NCI-H510A treated with DMSO at 0.1 percent for 48 hours (cell line): ENCODE data around the gene DNAJC4.

Source experiments
- DNase-seq: peaks from one replicate; lab custom pipeline; 2025; lab: John Stamatoyannopoulos, UW

The DNAJC4 gene

DNA sequence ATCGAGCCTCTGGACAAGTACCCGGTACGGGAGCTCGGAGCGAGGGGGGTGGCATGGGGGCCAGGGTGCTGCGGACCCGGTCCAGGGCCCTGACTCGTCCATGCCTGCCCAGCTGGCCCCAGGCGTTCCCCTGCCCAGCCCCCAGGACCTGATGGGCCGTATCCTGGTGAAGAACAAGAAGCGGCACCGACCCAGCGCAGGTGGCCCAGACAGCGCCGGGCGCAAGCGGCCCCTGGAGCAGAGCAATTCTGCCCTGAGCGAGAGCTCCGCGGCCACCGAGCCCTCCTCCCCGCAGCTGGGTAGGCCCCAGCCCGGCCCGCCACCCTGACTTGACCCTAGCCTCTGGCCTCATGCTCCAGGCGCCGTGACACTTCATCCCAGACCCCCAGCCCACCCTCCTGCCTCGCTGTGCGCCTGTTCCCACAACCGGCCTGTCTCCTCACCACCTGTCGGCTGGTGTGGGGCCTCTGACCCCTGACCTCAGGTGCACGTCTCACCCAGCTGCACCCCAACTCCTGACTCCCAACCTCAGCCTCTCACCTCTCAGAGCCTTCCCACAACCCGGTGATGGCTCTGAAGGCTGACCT, 28.7 kb downstream of the DNAJC4 start:
- DNase-seq, result no peak

GRCh38 chr11:64259533-64260067, 29.3 kb downstream of the DNAJC4 start:
- DNase-seq, result no peak

DNA sequence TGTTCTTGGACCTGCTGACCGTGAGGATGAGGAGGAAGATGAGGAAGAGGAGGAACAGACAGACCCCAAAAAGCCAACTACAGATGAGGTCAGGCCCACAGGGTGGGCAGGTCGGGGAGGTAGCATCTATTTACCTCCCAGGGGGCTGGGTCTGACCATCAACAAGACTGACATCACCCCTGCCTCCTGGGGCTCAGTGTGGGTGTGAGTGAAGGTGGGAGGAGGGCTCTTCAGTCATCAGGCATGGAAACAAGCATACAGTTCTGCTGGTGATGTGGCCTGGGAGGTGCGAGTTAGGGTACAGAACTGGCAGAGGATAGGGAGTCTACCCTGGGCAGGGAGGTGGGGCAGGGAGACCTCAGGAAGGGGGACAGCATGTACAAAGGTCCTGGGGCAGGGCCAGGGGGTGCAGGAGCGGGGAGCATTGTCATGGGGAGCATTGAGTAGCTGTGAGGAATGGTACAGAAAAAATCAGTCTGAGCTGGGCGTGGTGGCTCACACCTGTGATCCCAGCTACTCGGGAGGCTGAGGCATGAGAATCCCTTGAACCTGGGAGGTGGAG, 29.9 kb downstream of the DNAJC4 start:
- no peak for DNase-seq

DNA sequence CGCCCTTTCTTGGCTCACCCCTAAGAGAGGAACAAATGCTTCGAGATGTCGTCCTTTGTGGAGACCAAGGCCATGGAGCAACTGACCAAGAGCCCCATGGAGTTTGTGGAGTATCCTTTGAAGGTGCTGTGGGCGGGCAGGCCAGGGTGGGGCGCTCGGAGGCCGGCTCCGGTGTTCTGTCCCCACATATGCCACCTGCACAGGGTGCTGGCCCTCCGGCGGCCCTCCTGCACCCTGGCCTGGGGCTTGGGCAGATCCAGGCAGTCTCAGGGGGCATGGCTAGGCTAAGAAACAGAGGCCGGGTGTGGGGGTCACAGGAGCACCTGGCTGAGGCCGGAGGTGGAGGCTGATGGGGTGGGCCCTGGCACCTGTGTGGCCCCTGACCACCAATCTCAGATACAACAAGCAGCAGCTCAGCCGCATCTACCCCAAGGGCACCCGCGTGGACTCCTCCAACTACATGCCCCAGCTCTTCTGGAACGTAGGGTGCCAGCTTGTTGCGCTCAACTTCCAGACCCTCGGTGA, 31.3 kb downstream of the DNAJC4 start:
- DNase-seq, result no peak

- no peak for DNase-seq
These were observed 32.1 kb downstream of the DNAJC4 start for GRCh38 chr11:64262271-64263002.

GRCh38 chr11:64263021-64263946, 32.9 kb downstream of the DNAJC4 start:
- no peak for DNase-seq

- DNase-seq, result no peak
These were observed 33.6 kb downstream of the DNAJC4 start for GRCh38 chr11:64263947-64264317.

DNA sequence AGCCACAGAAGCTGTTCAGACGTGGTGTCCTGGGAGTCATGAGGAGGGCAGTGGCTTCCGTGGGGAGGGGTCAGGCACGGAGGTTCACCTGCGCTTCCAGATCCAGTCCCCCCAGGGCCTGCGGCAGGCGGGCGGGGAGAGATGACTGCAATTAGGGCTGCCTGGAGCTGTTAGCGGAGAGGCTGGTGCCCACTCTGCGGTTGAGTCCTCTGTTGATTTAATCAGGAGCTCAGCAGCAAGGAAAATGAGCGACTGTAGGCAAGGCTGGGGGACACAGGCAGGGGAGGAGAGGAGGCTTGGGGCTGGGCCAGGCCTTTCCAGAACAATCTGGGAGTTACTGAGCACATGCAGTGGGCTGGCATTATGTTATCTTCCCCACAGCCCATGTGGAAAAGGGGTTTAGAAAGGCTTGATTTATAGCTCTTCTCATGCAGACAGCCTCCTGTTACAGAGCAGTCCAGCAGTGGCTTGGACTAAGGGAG, 34.1 kb downstream of the DNAJC4 start:
- DNase-seq, result no peak

- no peak for DNase-seq
These were observed 35.1 kb downstream of the DNAJC4 start for GRCh38 chr11:64265176-64266160.

DNA sequence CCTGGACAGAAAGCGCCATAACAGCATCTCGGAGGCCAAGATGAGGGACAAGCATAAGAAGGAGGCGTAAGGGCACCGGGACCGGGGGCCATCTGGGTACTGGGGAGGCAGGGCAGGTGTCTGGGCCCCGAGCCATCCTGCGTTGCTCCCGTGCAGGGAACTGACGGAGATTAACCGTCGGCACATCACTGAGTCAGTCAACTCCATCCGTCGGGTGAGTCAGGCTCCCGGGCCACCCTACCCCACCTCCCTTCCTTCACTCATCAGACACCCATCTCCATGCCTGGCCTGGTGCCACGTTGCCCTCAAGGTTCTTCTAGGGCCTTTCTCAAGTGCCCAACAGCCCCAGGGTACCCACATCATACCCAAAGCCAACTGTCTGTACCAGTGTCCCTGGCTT, 36.0 kb downstream of the DNAJC4 start:
- no peak for DNase-seq

GRCh38 chr11:64267207-64267945, 37.0 kb downstream of the DNAJC4 start:
- DNase-seq, result no peak

DNA sequence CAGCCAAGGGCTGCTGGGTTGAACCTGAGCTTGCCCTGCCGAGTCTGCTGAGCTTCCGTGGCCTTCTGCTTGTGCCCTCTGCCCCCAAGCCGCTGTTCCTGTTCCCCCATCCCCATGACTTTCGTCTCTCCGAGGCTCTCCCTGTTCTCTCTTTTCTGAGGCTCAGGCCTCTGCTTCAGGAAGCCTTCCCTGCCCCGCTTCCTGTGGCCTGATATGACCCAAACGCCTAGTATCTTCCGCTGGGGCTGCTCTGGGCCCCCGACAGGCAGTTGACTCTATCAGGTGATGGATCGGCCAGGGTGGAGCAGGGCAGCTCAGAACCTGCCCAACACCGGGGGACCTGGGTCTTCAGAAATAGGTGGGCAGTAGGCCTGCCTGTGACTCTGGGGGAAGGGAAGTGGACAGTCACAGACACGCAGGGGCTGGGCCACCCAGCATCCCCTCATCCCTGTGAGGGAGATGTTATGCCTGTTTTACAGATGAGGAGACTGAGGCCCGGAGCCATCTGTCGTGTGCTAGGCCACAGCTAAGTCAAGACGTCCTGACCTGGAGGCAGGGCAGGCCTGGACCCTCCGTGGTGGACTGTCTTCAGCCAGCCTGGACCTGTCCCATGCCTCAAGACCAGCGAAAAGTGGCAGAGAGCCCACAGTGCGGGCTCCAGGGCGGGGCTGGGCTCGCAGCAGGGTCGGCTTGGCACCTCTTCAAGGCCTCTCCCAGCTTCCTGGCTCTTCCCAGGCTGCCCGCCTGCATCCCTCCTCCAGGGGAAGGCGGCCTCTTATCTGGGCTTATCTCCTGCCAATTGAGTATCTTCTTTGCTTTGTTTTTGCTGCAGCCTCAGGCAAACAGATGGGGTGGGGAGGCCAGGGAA, 37.9 kb downstream of the DNAJC4 start:
- DNase-seq, result no peak

GRCh38 chr11:64268893-64269539, 38.7 kb downstream of the DNAJC4 start:
- peak; percentile 41 for DNase-seq

DNA sequence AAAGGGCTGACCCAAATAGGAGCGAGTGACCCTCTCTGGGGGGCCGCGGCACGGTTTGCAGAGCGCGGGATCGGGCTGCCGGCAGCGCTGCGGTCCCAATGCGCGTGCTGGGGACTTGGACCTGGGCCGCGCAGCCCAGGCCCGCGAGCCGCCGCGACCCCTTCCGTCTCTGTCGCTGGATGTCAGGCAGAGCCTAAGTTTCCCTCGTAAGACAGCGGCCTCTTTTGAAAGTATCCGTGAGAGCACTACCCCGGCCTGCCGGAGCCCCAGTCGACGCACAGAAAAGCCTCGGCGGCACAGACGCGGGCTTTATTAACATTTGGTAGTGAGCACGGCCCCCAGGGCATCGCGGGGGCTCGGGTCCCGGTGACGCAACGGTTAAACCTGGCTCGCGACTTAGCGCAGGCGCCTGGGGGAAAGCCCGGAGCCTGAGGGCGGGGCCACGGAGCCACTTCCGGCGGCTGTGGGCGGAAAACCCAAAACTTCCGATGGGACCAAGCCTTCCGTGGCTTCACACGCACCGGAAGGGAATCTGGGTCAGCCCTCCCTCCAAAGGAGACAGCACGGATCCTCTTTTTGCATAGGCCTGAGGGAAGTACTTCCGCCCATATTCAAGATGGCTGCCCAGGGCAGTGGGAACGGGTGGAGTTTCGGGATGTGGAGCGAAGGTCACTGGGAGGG, 39.3 kb downstream of the DNAJC4 start:
- peak; percentile 98 for DNase-seq

- DNase-seq, result no peak
These were observed 44.9 kb downstream of the DNAJC4 start for GRCh38 chr11:64275031-64275800.

DNA sequence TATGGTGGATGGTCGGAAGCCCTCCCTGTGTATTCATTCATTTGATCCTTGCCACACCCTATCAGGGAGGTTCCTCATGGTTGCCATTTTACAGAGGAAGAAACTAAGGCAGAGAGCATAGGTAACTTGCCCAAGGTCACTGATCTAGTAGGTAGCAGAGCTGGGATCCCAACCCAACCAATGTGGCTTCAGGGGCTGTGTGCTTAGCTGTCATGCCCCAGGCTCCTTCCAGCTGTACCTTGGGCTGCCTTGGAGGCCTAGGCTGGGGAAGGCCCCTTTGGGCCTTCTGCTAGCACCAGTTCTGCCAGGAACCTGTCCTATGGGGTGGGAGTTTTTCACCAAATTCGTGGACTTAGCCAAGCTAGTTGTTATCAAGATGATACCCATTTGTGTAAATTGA, 45.5 kb downstream of the DNAJC4 start:
- DNase-seq, result no peak
